Peyer's patch (tissue), 4 donors: ENCODE results near the gene GJA3. TPM values are rescaled to one million over a fixed set of nuclear protein-coding genes. Genes with fewer than 3 reads are reported as not detected.

Experiments used
- DNase-seq, 3 donors: peaks; one replicate each; pipeline ENCODE4 v3.0.0-alpha.2; 2017 to 2019
- H3K27ac ChIP-seq, 4 donors: fragments of 200-600 bp; sonication (generic); one replicate each; pipeline ENCODE4 v1.5.1; 2016 to 2019
- H3K27me3 ChIP-seq, 2 donors: fragments of 200-600 bp; sonication (generic); one replicate each; pipeline ENCODE4 v1.5.1; 2019
- H3K36me3 ChIP-seq, 3 donors: fragments of 200-600 bp; sonication (generic); one replicate each; pipeline ENCODE4 v1.5.1; 2016 to 2019
- H3K4me1 ChIP-seq, 4 donors: fragments of 200-600 bp; sonication (generic); one replicate each; pipeline ENCODE4 v1.5.1; 2016 to 2019
- H3K4me3 ChIP-seq, 4 donors: fragments of 200-600 bp; sonication (generic); 1 replicate in 3 of 4; 2 replicates in 1 of 4; pipeline ENCODE4 v1.5.1; 2016 to 2019; ENCODE audit warnings: mild to moderate bottlenecking in 1 of 4
- H3K9me3 ChIP-seq, 4 donors: fragments of 200-600 bp; sonication (generic); one replicate each; pipeline ENCODE4 v1.5.1; 2016 to 2019; ENCODE audit warnings: mild to moderate bottlenecking in 1 of 4
- POLR2A ChIP-seq, 2 donors: fragments of 450-650 bp; IDR thresholded peaks; one replicate each; pipeline ENCODE4 v1.5.1; 2017; ENCODE audit warnings: antibody characterized with exemption in 2 of 2, mild to moderate bottlenecking in 2 of 2, moderate library complexity in 2 of 2
- total RNA-seq, 4 donors: library from RNA; depleted of rRNA; stranded (reverse); fragments of >200 nt; gene quantifications; one replicate each; pipeline ENCODE4 v1.1.0, GENCODE V29; 2016
- TF ChIP-seq, protein P1 (sequence below), 6 experiments: fragments of 450-650 bp in 4 of 6; fragments of 200-600 bp in 2 of 6; sonication (generic) in 1 of 6; IDR thresholded peaks; one replicate each; pipeline ENCODE4 v1.5.1; 2017 to 2019; ENCODE audit warnings: antibody characterized with exemption in 6 of 6, mild to moderate bottlenecking in 3 of 6, moderate library complexity in 1 of 6

GJA3 gene
- total RNA-seq, 4 donors from 2014 or later: not detected

DNA sequence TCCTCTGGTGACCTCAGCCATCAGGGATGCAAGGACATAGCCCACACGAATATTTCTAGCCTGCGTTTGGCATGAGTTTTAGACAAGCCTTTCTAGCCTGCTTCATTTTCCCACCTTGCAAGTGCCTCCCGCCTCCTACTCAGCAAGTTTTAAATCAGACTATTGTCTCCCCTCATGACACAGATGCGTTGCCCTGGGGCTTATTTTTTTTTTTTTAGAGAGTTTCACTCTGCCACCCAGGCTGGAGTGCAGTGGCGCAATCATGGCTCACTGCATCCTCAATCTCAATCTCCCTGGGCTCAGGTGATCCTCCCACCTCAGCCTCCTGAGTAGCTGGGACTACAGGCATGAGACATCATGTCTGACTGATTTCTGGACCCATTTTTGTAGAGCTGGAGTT is 17.3 kb upstream of the GJA3 start:
- Histone ChIP-seq H3K4me3 (no peak overlapping the region), H3K36me3 (no peaks in the 10 kb centered on the region), H3K27me3 (no peaks in the 10 kb centered on the region), H3K9me3 (no peaks in the 10 kb centered on the region), H3K4me1 (no peaks in the 10 kb centered on the region), H3K27ac (no peak overlapping the region)
- TF ChIP-seq, protein P1, sequence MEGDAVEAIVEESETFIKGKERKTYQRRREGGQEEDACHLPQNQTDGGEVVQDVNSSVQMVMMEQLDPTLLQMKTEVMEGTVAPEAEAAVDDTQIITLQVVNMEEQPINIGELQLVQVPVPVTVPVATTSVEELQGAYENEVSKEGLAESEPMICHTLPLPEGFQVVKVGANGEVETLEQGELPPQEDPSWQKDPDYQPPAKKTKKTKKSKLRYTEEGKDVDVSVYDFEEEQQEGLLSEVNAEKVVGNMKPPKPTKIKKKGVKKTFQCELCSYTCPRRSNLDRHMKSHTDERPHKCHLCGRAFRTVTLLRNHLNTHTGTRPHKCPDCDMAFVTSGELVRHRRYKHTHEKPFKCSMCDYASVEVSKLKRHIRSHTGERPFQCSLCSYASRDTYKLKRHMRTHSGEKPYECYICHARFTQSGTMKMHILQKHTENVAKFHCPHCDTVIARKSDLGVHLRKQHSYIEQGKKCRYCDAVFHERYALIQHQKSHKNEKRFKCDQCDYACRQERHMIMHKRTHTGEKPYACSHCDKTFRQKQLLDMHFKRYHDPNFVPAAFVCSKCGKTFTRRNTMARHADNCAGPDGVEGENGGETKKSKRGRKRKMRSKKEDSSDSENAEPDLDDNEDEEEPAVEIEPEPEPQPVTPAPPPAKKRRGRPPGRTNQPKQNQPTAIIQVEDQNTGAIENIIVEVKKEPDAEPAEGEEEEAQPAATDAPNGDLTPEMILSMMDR (IDR thresholded peaks at IDR 0.05): no peak
- no peak for TF ChIP-seq POLR2A (IDR thresholded peaks at IDR 0.05)
- no peak for DNase-seq

DNA sequence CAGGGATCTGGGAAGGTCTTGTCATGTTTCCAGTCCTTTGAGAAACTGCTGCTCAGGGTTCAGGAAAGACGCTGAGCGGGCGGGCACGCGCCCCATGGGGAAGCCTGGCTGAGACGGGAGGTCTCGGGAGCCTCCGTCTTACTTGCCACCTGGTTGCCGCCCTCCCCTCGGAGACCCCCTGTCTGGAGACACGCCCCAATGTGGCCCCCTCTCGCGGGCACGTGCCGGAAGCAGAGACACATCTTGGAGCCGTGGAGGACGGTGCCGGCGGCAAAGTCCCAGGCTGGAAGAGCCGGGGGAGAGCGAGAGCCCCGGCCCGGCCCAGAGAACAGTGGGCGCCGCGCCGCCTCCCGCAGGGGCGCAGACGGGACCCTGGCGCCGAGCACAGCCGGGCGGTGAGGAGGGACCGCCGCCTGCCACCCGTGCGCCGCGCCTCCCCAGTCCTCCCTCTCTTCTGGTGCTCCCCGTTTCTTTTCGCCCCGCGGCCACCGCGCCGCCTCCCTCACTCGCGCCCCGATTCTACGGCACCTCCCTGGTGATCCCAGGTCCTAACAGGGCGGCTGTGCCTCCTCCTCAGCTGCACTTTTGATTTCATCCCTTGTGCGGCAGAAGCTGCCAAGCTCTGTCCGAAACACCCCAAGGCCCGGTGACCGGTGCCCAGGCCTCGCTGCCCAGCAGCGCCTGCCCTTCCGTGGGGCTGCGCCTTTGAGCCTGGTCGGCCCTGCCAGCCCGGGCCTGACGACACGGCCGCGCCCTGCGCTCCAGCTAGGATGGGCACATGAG is 16.4 kb upstream of the GJA3 start:
- Histone ChIP-seq H3K27me3 (no peaks in the 10 kb centered on the region), H3K36me3 (no peaks in the 10 kb centered on the region), H3K9me3 (no peaks in the 10 kb centered on the region), H3K27ac (no peak overlapping the region), H3K4me3 (no peak overlapping the region), H3K4me1 (no peaks in the 10 kb centered on the region)
- TF ChIP-seq POLR2A (IDR thresholded peaks at IDR 0.05): no peak
- TF ChIP-seq, protein P1 (IDR thresholded peaks at IDR 0.05): no peak
- no peak for DNase-seq

DNA sequence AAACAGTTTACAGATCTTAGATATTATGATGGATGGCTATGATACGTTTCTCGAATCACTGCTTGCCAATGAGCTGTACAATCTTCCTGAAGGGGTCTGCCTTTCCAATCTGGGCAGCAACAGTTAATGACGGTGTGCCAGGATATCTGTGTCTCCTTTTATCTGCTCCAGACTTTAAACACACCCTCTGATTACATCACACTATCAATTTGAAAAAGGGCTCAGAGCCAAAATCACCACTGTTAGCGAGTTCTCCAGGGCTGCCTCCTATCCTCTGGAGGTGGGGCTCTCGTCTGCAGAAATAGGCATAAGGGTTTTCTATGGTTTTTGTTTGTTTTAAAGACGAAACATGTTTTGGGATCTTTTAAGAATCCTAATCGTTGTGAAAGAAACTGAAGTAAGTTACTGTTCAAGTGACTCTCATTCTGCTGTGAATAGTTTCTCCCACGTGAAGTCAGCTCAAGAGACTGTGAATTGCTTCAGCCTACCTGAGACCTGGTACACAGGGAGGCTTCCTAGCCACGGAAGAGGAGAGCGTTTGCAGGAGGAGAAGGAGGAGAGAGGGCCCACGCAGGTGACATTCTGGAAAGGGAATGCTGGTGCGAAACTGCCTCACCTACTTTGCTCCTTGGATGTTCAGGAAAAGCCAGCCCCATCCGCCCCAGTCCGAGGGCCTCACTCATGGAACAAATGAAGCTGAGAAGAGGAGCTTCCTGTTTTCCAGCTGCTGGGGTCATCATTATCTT is 15.2 kb upstream of the GJA3 start:
- Histone ChIP-seq H3K27ac (no peak overlapping the region), H3K27me3 (no peaks in the 10 kb centered on the region), H3K4me1 (no peaks in the 10 kb centered on the region), H3K4me3 (no peak overlapping the region), H3K9me3 (no peaks in the 10 kb centered on the region), H3K36me3 (no peaks in the 10 kb centered on the region)
- TF ChIP-seq POLR2A (IDR thresholded peaks at IDR 0.05): no peak
- TF ChIP-seq, protein P1 (IDR thresholded peaks at IDR 0.05): no peak
- no peak for DNase-seq

DNA sequence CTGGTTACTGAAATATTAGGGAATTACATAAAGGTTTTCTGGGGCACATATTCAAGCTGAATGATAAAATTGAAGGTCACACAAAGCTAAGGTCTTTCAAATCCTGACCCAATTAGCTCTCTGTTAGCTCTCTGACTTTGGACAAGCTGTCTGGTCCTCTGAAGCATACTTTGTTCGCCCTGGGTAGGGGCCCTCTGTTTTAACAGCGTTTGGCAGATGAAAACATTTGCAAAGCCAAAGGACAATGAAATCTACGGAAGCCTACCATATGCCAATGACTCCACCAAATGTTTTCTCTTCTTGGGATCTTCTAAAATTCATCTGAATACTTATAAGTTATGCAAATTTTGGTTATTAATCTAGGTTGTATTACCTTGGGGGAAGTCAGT is 14.5 kb upstream of the GJA3 start:
- TF ChIP-seq, protein P1 (IDR thresholded peaks at IDR 0.05): no peak
- TF ChIP-seq POLR2A (IDR thresholded peaks at IDR 0.05): no peak
- Histone ChIP-seq H3K27me3 (no peaks in the 10 kb centered on the region), H3K36me3 (no peaks in the 10 kb centered on the region), H3K4me3 (no peak overlapping the region), H3K4me1 (no peaks in the 10 kb centered on the region), H3K27ac (peak overlapping the region in 2 of 4 donors; percentile 12 to 13), H3K9me3 (no peaks in the 10 kb centered on the region)
- DNase-seq: no peak

DNA sequence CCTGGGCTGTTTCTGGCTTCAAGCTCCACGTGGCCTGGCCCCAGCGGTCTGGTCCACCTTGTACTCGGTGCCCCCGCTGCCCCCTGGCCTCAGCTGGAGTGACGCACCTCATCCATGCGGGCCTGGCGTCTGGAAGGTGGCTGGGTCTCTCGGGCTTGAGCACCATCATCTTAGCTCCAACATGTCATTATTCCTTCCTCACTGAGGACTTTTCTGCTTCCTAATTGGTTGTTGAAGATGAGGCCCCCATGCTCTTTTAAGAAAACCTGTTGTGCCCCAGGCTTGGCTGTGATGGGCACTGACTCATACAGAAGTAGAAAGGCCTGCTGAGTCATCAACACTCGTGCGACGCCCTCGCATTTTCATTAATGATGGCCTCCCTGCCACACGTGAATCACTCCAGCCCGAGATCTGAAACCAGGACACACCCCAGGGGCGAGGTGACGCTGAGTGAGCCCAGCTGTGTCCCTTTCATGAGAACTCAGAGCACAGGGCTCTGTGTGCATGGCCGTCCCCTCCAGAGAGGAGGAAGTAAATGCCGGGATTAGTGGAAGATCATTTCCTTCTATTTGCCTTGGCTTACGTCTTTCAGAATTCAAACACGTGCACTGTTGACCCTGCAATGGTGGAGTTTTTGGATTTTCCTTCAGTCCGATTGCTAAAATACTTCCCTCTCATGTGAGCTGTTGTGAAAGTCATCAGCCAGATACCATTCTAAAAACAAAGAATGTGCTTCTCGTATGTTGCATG is 14.0 kb upstream of the GJA3 start:
- H3K4me3 ChIP-seq: no peak overlapping the region
- H3K36me3 ChIP-seq: no peaks in the 10 kb centered on the region
- peak overlapping the region in 2 of 4 donors; percentile 12 to 13 for H3K27ac ChIP-seq
- no peaks in the 10 kb centered on the region for H3K4me1 ChIP-seq
- H3K27me3 ChIP-seq: no peaks in the 10 kb centered on the region
- TF ChIP-seq, protein P1 (IDR thresholded peaks at IDR 0.05): no peak
- TF ChIP-seq POLR2A (IDR thresholded peaks at IDR 0.05): no peak
- no peaks in the 10 kb centered on the region for H3K9me3 ChIP-seq
- peak; percentile 27 to 92 (median 79) for DNase-seq
